ENCODE results near the gene ZNF608.

Gene ZNF608

GRCh38 chr5:124772457-124773200 lies 26.2 kb upstream of the ZNF608 start:
- TF ChIP-seq GATA2 (IDR thresholded peaks at IDR 0.05; ENCODE audit: low read depth, low read length) = no peak
- TF ChIP-seq GATA3 (IDR thresholded peaks at IDR 0.05; ENCODE audit: low read depth, low read length) = no peak

GRCh38 chr5:124771761-124772160 lies 25.3 kb upstream of the ZNF608 start:
- no peak for TF ChIP-seq GATA2 (IDR thresholded peaks at IDR 0.05; ENCODE audit: low read depth, low read length)
- TF ChIP-seq GATA3 (IDR thresholded peaks at IDR 0.05; ENCODE audit: low read depth, low read length) = no peak

GRCh38 chr5:124764992-124765611 lies 18.7 kb upstream of the ZNF608 start:
- TF ChIP-seq GATA2 (IDR thresholded peaks at IDR 0.05; ENCODE audit: low read depth, low read length) = no peak
- TF ChIP-seq GATA3 (IDR thresholded peaks at IDR 0.05; ENCODE audit: low read depth, low read length) = no peak

GRCh38 chr5:124764585-124764984 lies 18.1 kb upstream of the ZNF608 start:
- TF ChIP-seq GATA2 (IDR thresholded peaks at IDR 0.05; ENCODE audit: low read depth, low read length) = no peak

- TF ChIP-seq GATA2 (IDR thresholded peaks at IDR 0.05; ENCODE audit: low read depth, low read length) (no peak), GATA3 (IDR thresholded peaks at IDR 0.05; ENCODE audit: low read depth, low read length) (no peak)
Measured at GRCh38 chr5:124761010-124761409, 14.6 kb upstream of the ZNF608 start.

GRCh38 chr5:124760608-124761007 lies 14.2 kb upstream of the ZNF608 start:
- TF ChIP-seq GATA3 (IDR thresholded peaks at IDR 0.05; ENCODE audit: low read depth, low read length) (no peak), GATA2 (IDR thresholded peaks at IDR 0.05; ENCODE audit: low read depth, low read length) (no peak)

- no peak for TF ChIP-seq GATA2 (IDR thresholded peaks at IDR 0.05; ENCODE audit: low read depth, low read length)
- no peak for TF ChIP-seq GATA3 (IDR thresholded peaks at IDR 0.05; ENCODE audit: low read depth, low read length)
Measured at GRCh38 chr5:124755565-124755964, 9.1 kb upstream of the ZNF608 start.

GRCh38 chr5:124755041-124755440 lies 8.6 kb upstream of the ZNF608 start:
- TF ChIP-seq GATA3 (IDR thresholded peaks at IDR 0.05; ENCODE audit: low read depth, low read length) (no peak), GATA2 (IDR thresholded peaks at IDR 0.05; ENCODE audit: low read depth, low read length) (no peak)

- TF ChIP-seq GATA3 (IDR thresholded peaks at IDR 0.05; ENCODE audit: low read depth, low read length) = no peak
- TF ChIP-seq GATA2 (IDR thresholded peaks at IDR 0.05; ENCODE audit: low read depth, low read length) = no peak
Measured at GRCh38 chr5:124754206-124754927, 7.9 kb upstream of the ZNF608 start.

- TF ChIP-seq GATA3 (IDR thresholded peaks at IDR 0.05; ENCODE audit: low read depth, low read length) (peak; percentile 60), GATA2 (IDR thresholded peaks at IDR 0.05; ENCODE audit: low read depth, low read length) (peak; percentile 69)
Measured at GRCh38 chr5:124752854-124753720, 6.6 kb upstream of the ZNF608 start.

GRCh38 chr5:124751031-124751430 lies 4.6 kb upstream of the ZNF608 start:
- TF ChIP-seq GATA2 (IDR thresholded peaks at IDR 0.05; ENCODE audit: low read depth, low read length) = no peak
- TF ChIP-seq GATA3 (IDR thresholded peaks at IDR 0.05; ENCODE audit: low read depth, low read length) = no peak

- TF ChIP-seq GATA2 (IDR thresholded peaks at IDR 0.05; ENCODE audit: low read depth, low read length) = peak; percentile 31; the same call in 1 of the 2 replicates
- TF ChIP-seq GATA3 (IDR thresholded peaks at IDR 0.05; ENCODE audit: low read depth, low read length) = no peak
Measured at GRCh38 chr5:124748687-124749594, 2.5 kb upstream of the ZNF608 start.
